Epithelial cell of esophagus (primary cell): Measurements from ENCODE around the gene ERVFRD-1.
"Not testable (repeated sequence)": the region's sequence is repeated elsewhere in the genome, so short reads cannot be mapped to it uniquely, and the experiment has no call there.

Experiments
- DNase-seq: peaks from one replicate; pipeline ENCODE4 v3.0.0; 2010; ENCODE audit warnings: low read depth
- H3K4me3 ChIP-seq: 2 replicates; pipeline ENCODE4 v1.5.1; 2011; ENCODE audit warnings: mild to moderate bottlenecking, low read length, control low read depth
- CTCF ChIP-seq: IDR thresholded peaks from 2 replicates; pipeline ENCODE4 v1.5.1; 2011; ENCODE audit warnings: low read depth, mild to moderate bottlenecking, low read length, control low read depth, inconsistent platforms; ENCODE audit not compliant: insufficient read depth; ENCODE audit errors: missing control alignments

ERVFRD-1 gene

GRCh38 chr6:11096109-11096508, 15.4 kb downstream of the ERVFRD-1 start:
- TF ChIP-seq CTCF: no peak
- DNase-seq: peak; percentile 89

GRCh38 chr6:11094941-11095340, 16.6 kb downstream of the ERVFRD-1 start:
- TF ChIP-seq CTCF: no peak
- peak overlapping the region; percentile 90 for H3K4me3 ChIP-seq
- no peak for DNase-seq

More at GRCh38 chr6:11096109-11096508, 15.4 kb downstream of the ERVFRD-1 start:
- peak overlapping the region; percentile 90 for H3K4me3 ChIP-seq

GRCh38 chr6:11094411-11094851, 17.1 kb downstream of the ERVFRD-1 start:
- TF ChIP-seq CTCF: no peak
- DNase-seq: peak; percentile 63
- peak overlapping the region; percentile 90 for H3K4me3 ChIP-seq

- peak; percentile 32 for TF ChIP-seq CTCF
- H3K4me3 ChIP-seq: peak within 1 kb of the TSS; percentile 90
- peak; percentile 98 for DNase-seq
These were observed 17.7 kb downstream of the ERVFRD-1 start, which contains the start of gene SMIM13 for GRCh38 chr6:11093626-11094410. SMIM13 (plus strand) TSS chr6:11093834; CDS start chr6:11094314, 480 bp downstream.

GRCh38 chr6:11093376-11093625, 18.2 kb downstream of the ERVFRD-1 start:
- no peak for DNase-seq
- no peak for TF ChIP-seq CTCF
- peak overlapping the region; percentile 90 for H3K4me3 ChIP-seq

- peak overlapping the region; percentile 90 for H3K4me3 ChIP-seq
- TF ChIP-seq CTCF: no peak
- DNase-seq: no peak
These were observed 18.7 kb downstream of the ERVFRD-1 start for GRCh38 chr6:11092668-11093375.

- not testable (repeated sequence) for DNase-seq, H3K4me3 ChIP-seq
These were observed 20.4 kb downstream of the ERVFRD-1 start for GRCh38 chr6:11091141-11091540.
